GM12891 (cell line): ENCODE results near the gene THSD7B.

Experiments
- POLR2A ChIP-seq: IDR thresholded peaks from 2 replicates; pipeline ENCODE4 v1.6.1; 2011; ENCODE audit warnings: low read depth, low read length, control low read depth
- POLR2AphosphoS5 ChIP-seq: IDR thresholded peaks from 2 replicates; pipeline ENCODE4 v1.6.1; 2011; ENCODE audit warnings: low read depth, low read length, control low read depth
- TAF1 ChIP-seq: IDR thresholded peaks from 2 replicates; pipeline ENCODE4 v1.6.1; 2011; ENCODE audit warnings: low read depth, low read length, control low read depth

- TF ChIP-seq POLR2AphosphoS5 (no peak), POLR2A (no peak), TAF1 (no peak)
These were observed 959.6 kb downstream of the THSD7B start for GRCh38 chr2:137724912-137725311.
